Neural crest cell (in vitro differentiated cells): Measurements from ENCODE around the gene ARHGDIB. TPM values are rescaled to one million over a fixed set of nuclear protein-coding genes. Genes with fewer than 3 reads are reported as not detected.

Experiments
- DNase-seq: peaks from one replicate; pipeline ENCODE4 v3.0.0; 2021; ENCODE audit warnings: low read depth, mixed read lengths, low spot score
- H3K27ac Mint-ChIP-seq: one replicate; pipeline ENCODE4 v1.8.0; 2021; ENCODE audit warnings: mild to moderate bottlenecking, mixed read lengths; ENCODE audit not compliant: unreplicated experiment
- H3K27me3 Mint-ChIP-seq: 2 replicates; pipeline ENCODE4 v1.8.0; 2021; ENCODE audit warnings: low read depth, mild to moderate bottlenecking, mixed read lengths
- H3K36me3 Mint-ChIP-seq: 2 replicates; pipeline ENCODE4 v1.8.0; 2021; ENCODE audit warnings: low read depth, mild to moderate bottlenecking, mixed read lengths
- H3K4me1 Mint-ChIP-seq: 2 replicates; pipeline ENCODE4 v1.8.0; 2021; ENCODE audit warnings: mixed read lengths
- H3K4me3 Mint-ChIP-seq: one replicate; pipeline ENCODE4 v1.8.0; 2021; ENCODE audit warnings: mild to moderate bottlenecking, mixed read lengths
- H3K9me3 Mint-ChIP-seq: 2 replicates; pipeline ENCODE4 v1.8.0; 2021; ENCODE audit warnings: mixed read lengths
- long read RNA-seq: library from polyadenylated mRNA; unstranded; transcript quantifications from one replicate; pipeline ENCODE4 v2.0.0, GENCODE V29; 2020
- total RNA-seq: library from RNA; stranded (reverse); gene quantifications from 2 replicates; pipeline ENCODE4 v1.2.1, GENCODE V29; 2021
- TF ChIP-seq, protein P1 (sequence below): fragments of 200-600 bp; sonication (generic); conservative IDR thresholded peaks from 2 replicates; pipeline ENCODE4 v1.5.0; 2021; ENCODE audit warnings: antibody characterized with exemption, mild to moderate bottlenecking

The ARHGDIB gene
- total RNA-seq, result 1.2 and 1.5 TPM in 2 replicates
- long read RNA-seq, partial matches to known transcripts, result 0 of 4 reads
- long read RNA-seq, other reads (novel, unspliced or antisense), result 0 of 4 reads

DNA sequence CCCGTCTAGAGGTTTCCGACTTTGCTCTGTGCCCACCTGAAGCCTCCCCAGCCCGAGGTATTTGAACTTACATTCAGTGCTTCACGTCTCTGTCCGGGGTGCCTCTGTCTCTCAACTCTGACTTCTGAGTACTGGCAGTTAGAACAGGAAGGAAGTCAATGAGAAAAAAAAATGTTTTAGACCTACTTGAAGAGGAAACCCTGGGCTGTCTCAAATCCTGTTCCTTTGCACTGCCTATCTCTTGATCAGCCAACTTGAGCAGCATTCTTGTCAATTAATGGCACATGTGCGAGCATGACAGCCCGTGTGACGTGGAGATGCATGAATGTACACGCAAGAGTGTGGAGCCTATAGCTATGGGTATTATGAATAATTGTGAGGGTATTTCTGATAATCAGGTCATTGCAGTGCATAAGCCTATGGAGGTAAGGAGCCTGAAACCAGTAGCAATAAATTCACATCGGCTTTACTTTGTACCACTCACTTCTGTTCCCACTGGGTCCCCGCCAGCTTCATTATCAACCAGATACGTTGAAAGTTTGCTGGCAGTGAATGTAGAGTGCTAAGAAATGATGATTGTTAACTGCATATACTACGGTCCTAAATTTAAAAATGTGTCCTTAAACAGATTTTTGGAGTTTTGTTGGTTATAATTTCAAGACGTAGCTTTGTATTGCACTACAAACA is at the start of gene ARHGDIB:
Gene ARHGDIB, minus strand, starts transcription at position 136 of the 687 bp plus-strand sequence. CDS start 10,889 bp downstream, outside the sequence.
- Mint-ChIP-seq H3K9me3 (no peaks in the 10 kb centered on the region), H3K4me3 (no peak within 1 kb of the TSS), H3K4me1 (no peaks in the 10 kb centered on the region), H3K27me3 (no peaks in the 10 kb centered on the region), H3K27ac (no peak within 1 kb of the TSS), H3K36me3 (no peaks in the 10 kb centered on the region)
- no peak for DNase-seq
- TF ChIP-seq, protein P1, sequence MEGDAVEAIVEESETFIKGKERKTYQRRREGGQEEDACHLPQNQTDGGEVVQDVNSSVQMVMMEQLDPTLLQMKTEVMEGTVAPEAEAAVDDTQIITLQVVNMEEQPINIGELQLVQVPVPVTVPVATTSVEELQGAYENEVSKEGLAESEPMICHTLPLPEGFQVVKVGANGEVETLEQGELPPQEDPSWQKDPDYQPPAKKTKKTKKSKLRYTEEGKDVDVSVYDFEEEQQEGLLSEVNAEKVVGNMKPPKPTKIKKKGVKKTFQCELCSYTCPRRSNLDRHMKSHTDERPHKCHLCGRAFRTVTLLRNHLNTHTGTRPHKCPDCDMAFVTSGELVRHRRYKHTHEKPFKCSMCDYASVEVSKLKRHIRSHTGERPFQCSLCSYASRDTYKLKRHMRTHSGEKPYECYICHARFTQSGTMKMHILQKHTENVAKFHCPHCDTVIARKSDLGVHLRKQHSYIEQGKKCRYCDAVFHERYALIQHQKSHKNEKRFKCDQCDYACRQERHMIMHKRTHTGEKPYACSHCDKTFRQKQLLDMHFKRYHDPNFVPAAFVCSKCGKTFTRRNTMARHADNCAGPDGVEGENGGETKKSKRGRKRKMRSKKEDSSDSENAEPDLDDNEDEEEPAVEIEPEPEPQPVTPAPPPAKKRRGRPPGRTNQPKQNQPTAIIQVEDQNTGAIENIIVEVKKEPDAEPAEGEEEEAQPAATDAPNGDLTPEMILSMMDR, result no peak

DNA sequence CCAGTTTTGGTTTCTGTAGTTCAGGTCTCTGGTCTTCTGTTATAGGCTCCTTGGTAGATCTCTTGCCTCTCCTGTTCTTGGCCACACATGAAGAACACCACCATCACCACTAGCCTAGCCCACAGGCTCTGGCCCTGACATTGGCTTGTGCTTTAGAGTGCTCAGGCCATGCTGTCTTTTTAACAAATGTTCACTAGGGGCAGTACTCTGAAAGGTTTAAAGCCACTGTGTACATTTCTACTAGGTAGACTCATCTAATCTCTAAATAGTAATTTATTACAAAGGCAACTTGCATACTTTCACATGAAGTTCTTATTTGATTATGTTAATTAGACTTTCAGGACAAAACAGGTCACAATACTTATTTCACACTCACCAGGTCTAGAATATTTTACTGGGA is 49.8 kb upstream of the ARHGDIB start:
- H3K4me3 Mint-ChIP-seq, result no peak overlapping the region
- H3K27me3 Mint-ChIP-seq, result no peaks in the 10 kb centered on the region
- H3K36me3 Mint-ChIP-seq, result no peaks in the 10 kb centered on the region
- H3K9me3 Mint-ChIP-seq, result peaks cover 2% of the 10 kb centered on the region
- H3K4me1 Mint-ChIP-seq, result no peaks in the 10 kb centered on the region
- TF ChIP-seq, protein P1, result peak; percentile 52
- no peak overlapping the region for H3K27ac Mint-ChIP-seq
- DNase-seq, result no peak

DNA sequence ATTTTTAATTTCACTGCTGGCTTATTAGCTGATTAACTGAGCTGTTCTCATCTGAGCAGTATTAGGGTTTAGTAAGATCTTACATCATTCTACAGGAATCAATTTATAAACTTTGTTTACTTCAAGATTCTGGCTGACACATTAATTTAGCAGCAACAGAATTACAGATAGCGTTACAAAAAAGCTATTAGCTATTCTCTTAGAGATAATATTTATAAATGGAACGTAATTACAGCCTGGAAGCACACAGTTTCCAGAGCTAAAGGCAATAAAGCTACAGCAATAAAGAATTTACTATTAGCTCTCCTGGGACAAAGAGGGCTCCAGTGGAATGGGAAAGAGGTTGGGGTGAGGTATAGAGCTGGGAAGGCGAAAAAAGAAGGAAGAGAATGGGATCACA is 46.1 kb upstream of the ARHGDIB start:
- H3K9me3 Mint-ChIP-seq, result peaks cover 2% of the 10 kb centered on the region
- no peak overlapping the region for H3K4me3 Mint-ChIP-seq
- no peaks in the 10 kb centered on the region for H3K4me1 Mint-ChIP-seq

DNA sequence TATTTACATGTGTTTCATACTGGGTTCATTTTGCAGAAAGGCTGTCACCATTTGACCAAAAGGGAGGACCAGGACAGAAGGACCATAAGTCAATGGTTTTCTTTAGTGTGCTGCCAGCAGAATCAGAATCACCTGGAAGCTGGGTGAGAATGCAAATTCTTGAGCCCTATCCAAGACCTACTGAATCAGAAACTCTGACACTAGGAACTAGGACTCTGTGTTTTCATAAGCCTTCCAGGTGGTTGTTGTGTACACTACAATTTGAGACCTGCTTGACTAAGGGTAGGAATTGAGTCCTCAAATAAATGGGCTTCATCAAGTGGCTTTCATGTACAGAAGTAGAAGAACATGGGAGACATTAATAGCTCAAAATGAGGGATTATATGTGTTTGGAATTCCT is 43.7 kb upstream of the ARHGDIB start:
- Mint-ChIP-seq H3K9me3 (peaks cover 2% of the 10 kb centered on the region), H3K36me3 (no peaks in the 10 kb centered on the region), H3K27me3 (peaks cover 4% of the 10 kb centered on the region), H3K4me3 (no peak overlapping the region), H3K27ac (no peak overlapping the region), H3K4me1 (peaks cover 11% of the 10 kb centered on the region)
- TF ChIP-seq, protein P1, result no peak
- no peak for DNase-seq

More for the DNA sequence above, 46.1 kb upstream of the ARHGDIB start:
- H3K27me3 Mint-ChIP-seq, result no peaks in the 10 kb centered on the region
- no peak for DNase-seq
- H3K36me3 Mint-ChIP-seq, result no peaks in the 10 kb centered on the region
- no peak overlapping the region for H3K27ac Mint-ChIP-seq
- TF ChIP-seq, protein P1, result no peak

DNA sequence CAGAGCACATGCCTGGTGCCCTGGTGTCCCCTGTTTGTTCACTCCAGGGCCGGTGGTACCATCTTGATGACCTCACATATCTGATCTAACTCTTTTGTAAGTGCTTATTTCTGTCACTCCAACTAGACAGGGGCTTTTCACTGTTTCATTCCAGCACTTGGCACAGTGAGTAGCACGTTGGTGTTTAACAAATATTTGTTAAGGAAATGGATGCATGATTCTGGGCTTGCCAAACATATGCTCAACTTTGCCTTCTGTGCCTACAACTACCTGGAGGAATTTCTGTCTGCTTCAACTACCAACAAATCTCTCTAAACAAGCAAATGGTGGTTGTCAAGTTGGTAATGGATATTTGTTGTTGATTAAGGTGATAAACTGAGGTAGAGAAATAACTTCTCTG is 43.0 kb upstream of the ARHGDIB start:
- Mint-ChIP-seq H3K4me1 (peaks cover 11% of the 10 kb centered on the region), H3K27me3 (peaks cover 4% of the 10 kb centered on the region), H3K9me3 (peaks cover under 1% of the 10 kb centered on the region), H3K4me3 (no peak overlapping the region), H3K27ac (no peak overlapping the region), H3K36me3 (no peaks in the 10 kb centered on the region)
- TF ChIP-seq, protein P1, result no peak
- no peak for DNase-seq
